Globus pallidus (tissue), 1 donor: ENCODE results near the gene SLC8A1.
"Not testable (repeated sequence)": the region's sequence is repeated elsewhere in the genome, so short reads cannot be mapped to it uniquely, and the experiment has no call there.

Source experiments
- DNase-seq: peaks from one replicate; pipeline ENCODE4 v3.0.0-alpha.2; 2015; ENCODE audit warnings: low spot score

Gene SLC8A1

DNA sequence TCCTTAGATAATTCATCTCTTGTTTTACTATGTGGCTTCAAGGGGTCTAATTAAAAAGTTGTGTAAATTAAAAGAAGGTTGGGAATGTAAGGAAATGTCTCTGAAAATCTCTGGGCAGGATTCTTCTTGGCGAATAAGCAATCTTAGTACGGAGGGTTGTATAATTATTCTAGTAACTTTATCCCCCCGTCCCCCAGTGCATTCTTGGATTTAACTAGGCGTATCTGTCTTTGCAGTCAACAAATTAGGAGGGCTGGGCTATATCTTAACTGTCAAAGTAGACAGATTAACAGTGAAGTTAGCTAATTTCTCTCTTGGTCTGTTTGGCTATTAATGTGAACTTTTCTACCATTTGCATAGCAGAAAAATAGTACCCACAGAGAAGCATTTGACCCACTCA is 343.0 kb downstream of the SLC8A1 start:
- no peak for DNase-seq

DNA sequence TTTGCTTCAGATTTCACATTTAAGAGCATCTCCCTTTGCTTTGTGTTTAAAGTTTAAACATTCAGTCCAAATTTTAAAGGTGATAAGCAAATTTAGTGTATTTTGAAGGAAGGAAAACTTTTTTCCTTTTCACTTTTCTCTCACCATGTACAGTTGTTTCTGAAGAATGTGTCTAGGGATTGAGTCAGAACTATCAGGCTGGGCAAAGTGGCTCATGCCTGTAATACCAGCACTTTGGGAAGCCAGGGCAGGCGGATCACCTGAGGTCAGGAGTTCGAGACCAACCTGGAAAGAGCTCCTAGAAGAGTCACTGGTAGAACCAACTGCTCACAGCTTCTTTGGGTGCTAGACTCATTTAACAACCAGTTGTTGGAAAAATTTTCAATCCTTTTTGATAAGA is 345.8 kb downstream of the SLC8A1 start:
- no peak for DNase-seq

DNA sequence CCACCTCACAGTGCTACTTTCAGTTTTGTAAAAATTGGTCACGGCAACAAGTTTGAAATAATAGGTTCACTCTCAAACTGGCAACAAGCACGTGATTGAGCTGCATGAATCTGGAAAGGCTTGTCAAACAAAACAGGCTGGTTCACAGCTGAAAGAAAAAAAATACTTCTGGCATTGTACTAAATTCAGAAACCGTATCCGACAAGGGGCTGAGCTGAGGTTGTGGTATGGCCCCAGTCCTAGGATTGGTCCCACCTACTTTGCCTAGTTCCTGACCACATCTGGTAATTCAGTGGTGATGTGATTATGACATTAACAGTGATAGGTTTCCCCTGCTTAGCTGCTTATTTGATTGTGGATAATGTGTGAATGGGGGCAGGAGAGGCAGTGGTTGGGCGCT is 346.3 kb downstream of the SLC8A1 start:
- DNase-seq: no peak

DNA sequence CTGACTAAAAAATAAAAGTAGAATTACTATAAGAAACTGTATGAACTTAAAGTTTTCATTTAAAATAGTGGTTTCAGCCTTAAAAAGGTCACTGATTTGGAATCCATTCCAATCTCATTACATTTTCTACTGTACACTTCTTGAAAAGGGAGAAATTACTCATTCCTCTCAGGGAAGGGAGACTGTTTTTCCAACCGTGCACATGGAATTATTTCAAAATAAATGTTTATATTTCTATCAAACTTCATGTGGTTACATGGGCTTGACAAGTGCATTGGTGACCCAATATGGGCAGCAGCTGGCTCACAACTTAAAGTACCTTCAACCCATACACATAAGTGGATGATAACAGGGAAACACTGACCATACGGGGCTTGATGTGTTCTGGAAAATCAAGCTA is 348.3 kb downstream of the SLC8A1 start:
- no peak for DNase-seq

DNA sequence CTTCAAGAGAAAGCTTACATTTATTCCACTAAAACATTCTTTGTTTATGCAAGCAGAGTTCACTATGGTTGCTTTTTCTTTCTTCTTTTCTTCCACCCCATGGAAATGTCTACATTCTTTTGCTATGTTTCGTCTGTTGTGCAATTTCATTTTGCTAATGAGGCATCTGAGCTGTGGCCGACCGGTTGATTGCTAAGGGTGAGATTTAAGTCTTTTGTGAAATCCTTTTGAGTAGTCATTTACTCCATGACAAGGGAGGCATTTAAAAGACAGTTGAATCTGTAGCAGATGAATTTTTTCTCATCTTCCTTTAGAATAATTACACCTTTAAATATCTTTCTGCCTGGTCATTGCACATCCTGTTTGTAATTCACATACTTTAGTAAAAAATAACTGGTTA is 348.7 kb downstream of the SLC8A1 start:
- DNase-seq: no peak

DNA sequence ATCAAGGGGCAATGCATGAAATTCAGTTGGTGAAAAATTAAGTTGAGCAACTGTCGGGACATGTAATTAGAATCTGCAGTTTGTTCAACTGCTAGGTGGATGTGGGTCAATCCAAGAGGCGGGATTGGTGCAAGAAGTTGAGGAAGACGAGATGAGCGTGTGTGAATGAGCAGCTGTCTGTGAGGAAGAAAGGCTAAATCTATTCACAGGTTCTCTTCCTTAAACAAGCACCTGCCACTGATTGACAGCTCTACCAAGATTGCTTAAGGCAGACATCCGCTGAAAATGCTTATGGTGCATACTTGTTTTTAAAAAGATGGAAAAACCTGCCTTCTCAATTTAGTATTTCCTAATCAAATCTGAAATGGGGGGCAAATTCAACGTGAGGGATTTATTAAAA is 349.4 kb downstream of the SLC8A1 start:
- DNase-seq: no peak

DNA sequence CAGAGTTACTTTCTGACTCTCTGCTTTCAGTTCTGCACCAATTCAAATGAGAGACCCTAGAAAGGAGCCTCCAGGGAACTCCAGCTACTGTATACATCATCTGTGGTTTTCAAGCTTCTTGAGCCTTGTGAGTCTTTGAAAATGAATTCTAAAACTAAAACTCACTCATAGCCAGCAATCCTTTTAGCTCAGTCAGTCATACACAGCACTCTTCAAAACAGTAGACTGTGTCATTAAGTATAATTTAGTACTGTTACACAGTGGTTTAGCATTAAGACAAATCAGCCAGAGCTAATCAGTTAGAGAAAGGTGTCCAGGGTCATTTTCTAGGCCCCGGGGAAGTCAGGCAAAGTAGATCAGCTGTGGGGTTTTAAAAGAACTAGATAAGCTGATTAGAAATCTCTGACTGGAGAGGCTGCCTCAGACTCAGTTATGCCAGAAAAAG is 350.7 kb downstream of the SLC8A1 start:
- no peak for DNase-seq

DNA sequence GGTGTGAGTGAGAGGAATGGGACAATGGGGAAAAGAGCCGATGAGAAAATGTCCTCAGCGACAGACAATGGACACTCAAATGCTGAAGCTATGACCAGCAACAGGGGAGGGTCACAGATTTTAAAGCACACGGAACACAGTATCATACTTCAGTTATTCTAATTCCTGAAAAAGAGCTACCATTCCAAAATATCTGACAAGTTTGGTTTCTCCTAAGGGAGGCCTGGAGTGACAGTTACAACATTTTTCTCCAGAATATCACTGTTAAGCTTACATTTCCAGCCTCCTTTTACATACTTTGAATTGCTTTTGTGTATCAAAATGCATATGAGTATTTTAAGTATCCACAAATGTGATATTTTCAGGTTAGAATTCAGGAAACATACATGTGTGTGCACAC is 351.2 kb downstream of the SLC8A1 start:
- DNase-seq: no peak

DNA sequence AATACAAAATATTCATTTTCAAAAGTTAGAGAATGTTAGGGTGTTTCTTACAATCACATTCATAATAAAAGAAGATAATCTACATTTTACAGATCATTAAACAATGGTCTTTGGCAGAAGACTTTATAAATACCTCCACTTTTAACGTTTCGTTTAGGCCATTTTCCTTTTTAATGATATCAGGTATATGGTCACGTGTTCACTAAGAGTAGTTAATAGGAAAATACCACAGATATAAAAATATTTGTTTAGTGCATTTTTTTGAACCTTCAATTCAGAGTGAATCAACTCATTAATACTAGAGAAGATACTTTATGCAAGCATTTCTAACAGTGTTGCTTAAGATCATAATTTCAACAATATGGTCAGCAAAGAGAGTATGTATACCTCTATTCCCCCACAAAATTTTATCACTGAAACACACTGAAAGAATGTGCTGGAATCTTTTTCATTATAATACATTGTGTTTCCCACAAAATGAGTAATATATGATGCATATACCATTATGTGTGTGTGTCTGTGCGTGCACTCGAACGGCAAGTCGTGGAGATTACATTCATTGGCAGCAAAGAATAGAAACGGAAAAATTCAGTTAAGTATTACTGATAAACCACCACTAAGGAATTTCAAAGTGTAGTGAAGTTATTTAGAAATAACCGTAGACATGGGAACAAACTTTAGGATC is 353.0 kb downstream of the SLC8A1 start:
- DNase-seq: no peak

DNA sequence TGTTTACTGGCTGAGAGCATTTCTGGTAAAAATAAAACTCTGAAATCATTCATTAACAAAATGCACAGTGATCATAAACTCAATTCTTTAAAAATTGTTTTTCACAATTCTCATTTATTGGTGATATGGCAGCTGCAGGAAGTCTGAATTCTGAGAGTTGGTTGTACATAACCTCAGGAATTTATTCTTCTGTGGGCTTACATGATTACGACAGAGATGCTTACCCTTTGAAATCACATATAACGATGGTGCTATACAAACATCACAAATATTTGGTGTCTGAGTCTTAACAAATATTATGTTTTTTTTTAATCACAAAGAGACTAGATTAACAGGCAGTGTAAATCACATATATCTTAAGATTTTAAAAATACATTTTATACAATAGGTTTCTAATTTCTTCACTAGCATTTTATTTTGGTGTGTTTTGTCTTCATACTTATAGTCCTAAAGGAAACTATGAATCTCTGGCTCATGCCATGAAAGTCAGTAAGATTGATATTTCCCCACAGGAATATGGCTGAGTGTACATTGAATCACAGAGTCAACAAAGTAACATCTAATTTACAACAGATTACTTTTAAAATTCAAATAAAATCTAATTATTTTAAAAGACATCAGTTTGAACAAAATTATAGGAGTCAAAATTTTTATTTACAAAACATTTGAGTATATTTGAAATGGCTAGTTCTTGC is 354.1 kb downstream of the SLC8A1 start:
- no peak for DNase-seq

DNA sequence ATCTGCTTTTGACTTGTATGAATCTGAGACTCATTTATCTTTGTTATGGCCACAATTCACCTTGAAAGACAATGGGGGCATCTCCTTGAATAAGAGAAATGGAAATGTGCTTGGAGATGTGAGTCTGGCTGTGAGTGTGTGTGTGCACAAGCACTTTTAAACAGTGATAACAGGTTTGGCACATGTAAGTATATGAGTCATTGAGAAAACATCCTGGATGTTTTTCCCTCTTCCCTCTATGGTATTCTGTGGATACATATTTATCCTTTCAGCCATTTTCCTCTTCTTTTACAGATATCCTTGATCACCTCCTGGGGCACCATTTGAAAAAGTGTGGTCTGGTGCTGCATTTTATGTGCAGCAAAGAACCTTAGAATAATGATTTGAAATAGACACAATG is 355.5 kb downstream of the SLC8A1 start:
- DNase-seq: no peak

DNA sequence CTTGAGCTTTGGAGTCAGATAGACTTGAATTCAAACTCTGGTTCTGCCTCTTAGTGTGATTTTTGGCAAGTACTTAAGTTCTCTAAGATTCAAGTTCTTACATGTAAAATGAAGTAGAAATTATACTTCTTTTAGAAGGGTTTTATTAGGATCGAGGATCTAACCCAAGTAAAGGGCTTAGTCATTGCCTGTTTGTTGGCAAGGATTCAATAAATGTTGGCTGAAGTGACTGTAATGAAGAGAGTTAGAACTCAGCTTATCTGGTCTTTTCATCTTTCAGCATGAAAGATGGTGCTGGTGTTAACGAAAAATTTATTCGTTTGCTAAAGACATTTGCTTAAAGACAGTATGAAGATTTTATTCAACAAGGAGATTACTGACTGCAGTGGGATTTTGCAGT is 356.9 kb downstream of the SLC8A1 start:
- DNase-seq: no peak

DNA sequence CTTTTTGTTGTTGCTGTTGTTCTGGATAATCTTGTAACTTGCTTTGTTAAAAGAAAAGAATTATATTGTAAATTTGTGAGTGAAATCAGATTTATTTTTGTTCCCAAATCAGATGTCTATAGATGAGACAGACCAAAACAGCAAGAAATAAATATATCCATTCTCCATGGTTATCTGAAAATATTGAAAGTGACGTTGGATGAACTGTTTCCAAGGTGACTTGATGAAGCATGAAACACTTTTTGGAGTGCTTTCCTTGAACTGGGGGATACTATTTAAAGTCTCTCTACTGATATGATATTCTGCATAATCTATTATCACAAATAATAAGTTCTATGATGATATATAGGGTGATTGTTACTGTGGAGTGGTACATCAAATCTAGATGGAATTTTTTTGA is 357.4 kb downstream of the SLC8A1 start:
- DNase-seq: no peak

DNA sequence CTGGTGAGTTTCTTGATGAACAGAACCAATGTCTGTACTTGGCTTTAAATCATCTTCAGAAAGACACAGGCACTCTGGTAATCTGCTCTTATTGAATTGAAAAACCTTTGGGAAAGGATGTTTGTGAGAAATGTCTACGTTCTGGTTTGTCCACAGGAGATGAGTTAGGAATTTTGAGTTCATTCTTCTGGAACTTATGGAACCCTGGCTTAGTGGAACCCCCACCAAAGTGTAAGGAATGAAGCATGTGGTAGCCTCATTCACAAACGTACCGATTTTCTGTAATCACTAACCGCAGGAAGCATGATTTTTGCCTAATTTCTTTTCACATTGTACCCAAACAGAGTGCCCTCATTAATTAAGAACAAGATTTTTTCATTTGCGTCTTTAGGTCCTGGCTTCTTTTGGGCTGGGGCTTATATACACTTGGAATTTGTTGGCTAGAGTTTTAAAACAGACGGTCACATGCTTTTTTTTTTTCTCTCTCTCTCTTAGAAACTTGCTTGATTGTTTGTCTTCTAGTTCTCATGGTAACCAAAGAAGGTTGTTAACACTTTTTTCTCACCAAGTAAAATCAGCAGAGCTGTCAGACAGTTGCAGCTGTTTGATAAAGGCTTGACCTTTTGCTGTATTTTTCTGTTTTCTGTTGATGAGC is 358.7 kb downstream of the SLC8A1 start:
- DNase-seq: no peak

DNA sequence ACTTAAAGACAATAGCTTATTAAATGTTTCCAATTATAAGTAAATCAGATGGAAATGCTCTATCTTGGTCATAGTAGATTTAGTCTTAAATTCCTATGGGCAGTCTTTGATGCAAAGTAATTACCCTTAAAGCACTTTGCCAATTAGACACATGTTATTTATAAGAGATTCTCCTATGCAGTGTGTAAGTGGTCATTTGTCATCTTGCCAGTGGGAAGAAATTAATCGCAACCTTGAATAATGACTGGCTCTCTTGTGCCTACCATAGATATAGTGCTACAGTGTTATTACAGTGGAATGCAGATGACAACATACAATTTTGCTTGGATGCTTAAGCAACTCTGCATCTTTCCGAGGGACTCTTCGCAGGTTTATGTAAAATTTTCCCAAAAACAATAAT is 361.8 kb downstream of the SLC8A1 start:
- DNase-seq: no peak

DNA sequence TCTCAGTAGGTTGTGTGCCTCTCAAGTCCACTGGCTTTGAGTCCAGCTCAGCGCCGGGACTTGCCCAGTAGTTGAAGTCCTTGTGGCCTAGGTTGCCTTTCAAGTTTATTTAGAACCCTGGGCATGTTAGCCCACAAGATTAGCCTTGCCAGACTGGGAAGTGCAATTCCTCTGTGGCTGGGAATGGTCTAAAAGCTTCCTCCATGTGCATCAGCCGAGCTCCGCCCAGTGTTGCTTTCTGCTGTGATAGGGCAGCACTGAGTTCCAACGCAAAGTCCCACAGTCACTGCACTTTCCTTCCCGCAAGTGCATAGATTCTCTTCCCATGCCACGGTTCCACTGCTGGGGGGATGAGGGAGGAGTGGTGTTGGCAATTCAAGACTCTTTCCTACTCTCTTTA is 364.0 kb downstream of the SLC8A1 start:
- DNase-seq: no peak

DNA sequence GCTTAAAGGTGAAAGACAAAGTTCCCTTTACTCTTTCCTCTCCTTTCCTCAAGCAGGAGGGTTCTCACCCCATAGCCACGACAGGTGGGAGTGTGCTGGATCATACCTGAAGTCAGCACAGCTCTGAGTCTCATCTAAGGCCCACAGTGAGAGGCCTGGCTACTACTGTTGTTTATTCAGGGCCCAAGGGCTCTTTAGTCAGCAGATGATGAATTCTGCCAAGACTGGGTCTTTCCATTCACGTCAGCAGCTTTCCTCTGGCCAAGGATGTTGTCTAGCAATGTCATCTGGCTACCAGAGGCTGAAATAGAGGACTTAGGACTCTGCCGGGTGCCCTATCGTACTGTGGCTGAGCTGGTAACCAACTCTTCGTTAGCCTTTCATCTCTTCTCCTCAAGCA is 364.5 kb downstream of the SLC8A1 start:
- no peak for DNase-seq

DNA sequence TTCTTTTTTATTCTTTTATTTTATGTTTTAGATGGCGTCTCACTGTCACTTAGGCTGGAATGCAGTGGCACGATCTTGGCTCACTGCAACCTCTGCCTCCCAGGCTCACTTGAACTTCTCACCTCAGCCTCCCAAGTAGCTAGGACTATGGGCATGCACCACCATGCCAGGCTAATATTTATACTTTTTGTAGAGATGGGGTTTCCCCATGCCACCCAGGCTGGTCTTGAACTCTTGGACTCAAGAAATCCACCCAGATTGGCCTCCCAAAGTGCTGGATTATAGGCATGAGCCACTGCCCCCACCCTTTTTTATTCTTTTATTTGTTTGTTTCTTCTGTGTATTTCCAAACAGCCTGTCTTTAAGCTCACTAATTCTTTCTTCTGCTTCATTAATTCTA is 366.1 kb downstream of the SLC8A1 start:
- DNase-seq: no peak

DNA sequence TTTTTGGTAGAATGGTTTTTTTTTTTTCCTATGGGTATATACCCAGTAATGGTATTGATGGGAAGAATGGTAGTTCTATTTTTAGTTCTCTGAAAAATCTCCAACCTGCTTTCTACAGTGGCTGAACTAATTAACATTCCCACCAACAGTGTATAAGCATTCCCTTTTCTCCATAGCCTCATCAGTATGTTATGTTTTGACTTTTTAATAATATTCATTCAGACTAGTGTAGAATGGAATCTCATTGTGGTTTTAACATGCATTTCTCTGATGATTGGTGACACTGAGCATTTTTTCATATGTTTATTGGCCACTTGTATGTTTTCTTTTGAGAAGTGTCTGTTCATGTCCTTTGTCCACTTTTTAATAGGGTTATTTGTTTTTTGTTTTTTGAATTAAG is 378.6 kb downstream of the SLC8A1 start:
- not testable (repeated sequence) for DNase-seq

DNA sequence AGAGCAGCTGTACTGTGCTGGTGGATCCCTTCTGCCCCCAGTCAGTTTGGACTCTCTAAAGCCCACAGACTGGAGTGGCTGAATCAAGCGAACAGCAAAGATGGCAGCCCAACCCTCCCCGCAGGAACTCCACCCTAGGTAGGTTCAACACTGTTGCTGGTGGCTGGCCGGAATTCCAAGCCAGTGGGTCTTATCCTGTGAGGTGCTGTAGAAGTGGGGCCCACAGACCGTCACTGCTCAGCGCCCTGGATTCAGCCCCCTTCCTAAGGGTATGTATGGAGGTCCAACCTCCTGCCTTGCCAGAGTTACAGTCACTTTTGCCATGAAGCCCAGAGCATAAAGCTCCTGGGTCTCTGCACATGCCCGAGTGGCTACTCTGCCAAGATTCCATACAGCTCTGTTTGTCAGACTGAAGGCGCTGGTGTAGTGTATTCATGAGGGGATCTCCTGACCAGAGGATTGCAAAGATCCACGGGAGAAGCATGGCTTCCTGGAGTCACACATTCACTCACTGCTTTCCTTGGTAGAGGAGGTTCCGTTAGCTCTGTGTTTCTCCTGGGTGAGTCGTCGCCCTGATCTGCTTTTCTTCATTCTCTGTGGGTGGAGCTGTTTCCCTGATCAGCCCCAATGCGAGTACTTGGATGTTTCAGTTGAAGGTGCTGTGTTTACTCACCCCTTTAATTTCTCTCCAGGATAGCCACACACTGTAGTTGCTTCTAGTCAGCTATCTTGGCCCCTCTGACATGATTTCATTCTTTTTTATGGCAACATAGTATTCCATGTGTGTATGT is 379.3 kb downstream of the SLC8A1 start:
- DNase-seq: no peak

DNA sequence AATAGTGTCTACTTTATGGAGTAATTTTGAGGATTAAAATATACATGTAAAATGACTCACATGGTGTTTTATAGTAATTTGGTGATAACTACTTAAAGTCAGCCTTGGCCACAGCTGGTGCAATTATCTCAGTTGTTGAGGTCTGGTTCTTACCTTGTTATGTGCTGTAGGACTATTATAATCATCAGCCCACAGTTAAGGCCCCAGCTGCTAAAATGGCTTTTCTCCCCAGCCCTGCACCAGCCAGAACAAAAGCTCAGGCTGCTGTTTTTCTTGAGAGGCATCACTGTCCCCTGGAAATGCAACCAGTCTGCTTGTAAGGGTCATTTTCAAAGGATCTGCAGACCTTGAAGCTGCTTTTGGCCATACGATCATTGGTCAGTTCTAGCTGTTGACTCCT is 389.5 kb downstream of the SLC8A1 start:
- no peak for DNase-seq

DNA sequence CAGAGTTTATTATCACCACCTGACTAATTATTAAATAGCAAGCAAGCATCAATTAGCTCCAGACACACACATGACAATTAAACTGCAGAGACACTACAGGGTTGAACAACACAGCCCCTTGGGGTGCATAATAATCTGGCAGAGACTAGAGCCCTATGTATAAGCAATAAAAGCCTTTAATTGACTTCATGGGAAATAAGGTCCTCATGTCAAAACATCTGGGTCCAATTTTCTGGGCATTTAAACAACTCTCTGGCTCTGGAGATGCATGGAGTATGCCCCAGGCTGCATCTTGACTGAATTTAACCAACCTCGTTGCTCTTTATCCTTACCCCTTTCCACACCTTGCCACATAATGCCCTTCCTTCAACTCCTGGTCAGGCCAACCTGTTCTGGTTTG is 402.1 kb downstream of the SLC8A1 start:
- no peak for DNase-seq

DNA sequence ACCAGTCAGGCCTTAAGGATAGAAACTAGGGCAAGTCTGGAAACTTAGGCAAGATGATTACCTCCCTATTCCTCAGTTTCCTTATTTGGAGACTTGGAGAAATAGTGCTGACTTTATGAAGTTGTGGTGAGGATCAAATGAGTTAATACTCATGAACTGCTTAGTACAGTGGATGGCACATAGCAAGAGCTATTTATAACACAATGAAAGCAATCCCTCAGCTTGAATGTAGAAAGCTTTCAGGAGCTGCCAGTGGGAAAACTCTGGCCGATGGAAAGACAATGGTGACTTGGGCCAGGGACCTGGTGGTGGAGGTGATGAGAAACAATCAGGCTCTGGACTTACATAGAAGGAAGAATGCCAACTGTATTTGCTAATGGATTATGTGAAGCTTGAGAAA is 403.4 kb downstream of the SLC8A1 start:
- DNase-seq: no peak
